Activated T-helper 1 cell treated with Interleukin-2 at 50 U/mL for 16 hours (primary cell): Measurements from ENCODE around the gene PWWP2A.
"Not testable (repeated sequence)": the region's sequence is repeated elsewhere in the genome, so short reads cannot be mapped to it uniquely, and the experiment has no call there.

Source experiments
- DNase-seq: peaks from one replicate; pipeline ENCODE4 v3.0.0-alpha.2; 2020; ENCODE audit warnings: low read depth

The PWWP2A gene

DNA sequence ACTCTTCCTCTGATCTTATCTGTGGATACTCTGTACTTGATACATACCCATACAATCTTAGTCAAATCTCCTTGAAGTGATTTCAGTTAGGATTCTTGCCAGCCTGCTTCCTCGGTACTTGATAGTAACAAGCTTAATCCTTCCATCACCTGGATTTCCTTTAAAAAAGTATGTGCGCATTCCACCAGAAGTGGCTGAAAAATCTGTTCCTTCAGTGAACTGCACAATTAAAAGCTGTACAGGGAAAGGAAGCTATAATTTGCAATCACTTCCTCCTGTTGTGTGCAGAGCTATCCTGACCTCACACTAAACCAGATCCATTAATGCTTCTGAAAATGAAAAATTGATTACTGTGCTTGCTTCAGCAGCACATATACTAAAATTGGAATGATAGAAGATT lies 47.3 kb downstream of the PWWP2A start:
- no peak for DNase-seq

DNA sequence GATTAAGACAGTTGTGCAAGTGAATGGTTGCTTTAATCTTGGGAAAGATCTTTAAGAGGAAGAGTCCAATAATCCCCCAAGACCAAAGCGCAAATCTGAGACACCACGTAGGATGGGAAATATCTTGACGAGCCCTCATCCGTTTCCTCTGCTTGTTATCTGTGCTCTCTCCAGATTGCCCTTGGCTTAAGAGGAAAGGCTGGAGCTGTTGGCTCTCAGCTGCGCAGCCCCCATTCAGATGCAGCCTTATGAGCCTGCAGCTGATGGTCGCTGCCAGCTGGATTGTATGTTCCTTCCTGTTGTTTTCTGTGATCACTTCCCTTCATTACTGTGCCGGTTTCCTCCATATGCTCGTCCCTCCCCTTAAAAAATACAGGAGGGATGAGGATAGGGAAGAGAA lies 47.7 kb downstream of the PWWP2A start:
- no peak for DNase-seq

DNA sequence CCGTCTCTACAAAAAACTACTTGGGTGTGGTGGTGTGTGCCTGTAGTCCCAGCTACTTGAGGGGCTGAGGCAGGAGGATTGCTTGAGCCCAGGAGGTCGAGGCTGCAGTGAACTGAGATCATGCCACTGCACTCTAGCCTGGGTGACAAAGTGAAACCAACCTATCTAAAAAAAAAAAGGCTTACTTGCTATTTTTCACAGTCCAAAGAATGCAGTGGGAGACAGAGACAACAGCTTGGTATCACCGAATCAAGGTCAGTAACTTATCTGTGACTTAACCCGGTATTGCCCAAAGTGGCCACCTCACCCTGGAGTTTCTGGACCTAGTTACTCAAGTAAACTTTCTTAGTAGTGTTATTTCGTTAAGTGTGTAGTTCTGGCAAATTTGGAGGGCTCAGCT lies 50.1 kb downstream of the PWWP2A start:
- not testable (repeated sequence) for DNase-seq

DNA sequence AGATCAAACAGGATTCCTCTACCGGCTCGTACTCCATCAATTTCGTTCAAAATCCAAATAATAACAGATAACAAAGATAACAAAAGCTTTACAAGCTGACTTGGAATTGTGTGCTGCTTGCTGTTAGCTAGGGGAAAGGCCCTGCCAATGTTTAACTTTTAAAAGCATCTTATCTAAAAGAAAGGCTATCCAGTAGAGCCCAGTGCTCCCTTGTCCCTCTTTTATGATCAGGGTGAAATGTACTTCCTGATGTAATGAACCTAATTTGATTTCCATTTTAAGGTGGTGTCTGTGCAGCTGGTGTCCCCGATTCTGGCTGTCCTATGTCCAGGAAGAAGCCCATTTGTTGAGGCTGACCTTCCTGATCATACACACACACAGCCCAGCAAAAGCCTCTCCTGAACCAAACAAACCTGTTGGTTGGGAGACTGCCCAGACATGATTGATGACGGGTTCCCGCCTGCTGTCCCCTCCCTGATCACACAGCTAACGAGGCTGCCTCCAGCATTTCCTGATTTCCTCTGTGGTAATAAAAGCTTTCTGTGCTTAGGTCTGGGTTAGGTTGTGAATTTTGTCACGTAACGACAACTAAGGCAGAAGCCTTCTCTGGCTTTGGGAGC lies 54.1 kb downstream of the PWWP2A start:
- no peak for DNase-seq

GRCh38 chr5:160064417-160064810 lies 54.8 kb downstream of the PWWP2A start:
- DNase-seq = no peak

DNA sequence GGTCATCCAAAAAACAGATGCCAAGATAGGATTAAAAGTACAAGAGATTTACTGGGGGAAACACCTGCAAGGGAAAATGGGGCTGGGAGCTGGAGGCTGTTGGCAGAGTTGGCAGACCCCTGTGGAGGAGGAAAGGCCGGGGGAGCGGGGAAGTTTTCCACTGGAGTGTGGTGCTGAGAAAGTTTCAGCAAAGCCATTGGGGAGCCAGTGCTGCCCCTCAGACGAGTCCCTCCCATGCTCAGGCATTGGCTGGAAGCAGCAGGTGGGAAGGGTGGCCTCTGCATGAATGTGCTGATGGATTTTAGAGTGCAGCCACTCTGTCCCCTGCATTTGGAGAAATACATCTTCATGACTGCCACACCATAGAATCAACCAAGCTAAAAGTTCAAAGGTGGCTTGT lies 57.5 kb downstream of the PWWP2A start:
- no peak for DNase-seq

DNA sequence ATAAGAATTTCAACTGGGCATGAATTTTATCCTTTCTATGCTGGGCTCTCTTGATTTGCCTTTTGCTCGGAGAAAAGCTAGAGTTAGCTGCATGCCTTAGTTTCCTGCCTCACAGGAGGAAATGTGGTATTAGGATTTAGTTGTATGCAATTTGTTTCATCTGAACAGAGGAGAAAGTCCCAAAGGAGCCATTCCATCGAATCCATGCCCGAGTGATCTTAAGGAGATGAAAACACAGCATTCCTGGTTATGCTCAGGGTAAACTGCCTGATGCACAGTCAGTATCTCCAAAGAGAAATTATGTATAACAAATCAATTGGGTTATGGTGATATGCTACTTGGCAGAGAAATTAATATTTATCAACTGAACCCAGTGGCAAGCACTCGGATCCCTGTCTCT lies 59.2 kb downstream of the PWWP2A start:
- no peak for DNase-seq

- DNase-seq = no peak
Measured at GRCh38 chr5:160057256-160057655, 62.0 kb downstream of the PWWP2A start.

DNA sequence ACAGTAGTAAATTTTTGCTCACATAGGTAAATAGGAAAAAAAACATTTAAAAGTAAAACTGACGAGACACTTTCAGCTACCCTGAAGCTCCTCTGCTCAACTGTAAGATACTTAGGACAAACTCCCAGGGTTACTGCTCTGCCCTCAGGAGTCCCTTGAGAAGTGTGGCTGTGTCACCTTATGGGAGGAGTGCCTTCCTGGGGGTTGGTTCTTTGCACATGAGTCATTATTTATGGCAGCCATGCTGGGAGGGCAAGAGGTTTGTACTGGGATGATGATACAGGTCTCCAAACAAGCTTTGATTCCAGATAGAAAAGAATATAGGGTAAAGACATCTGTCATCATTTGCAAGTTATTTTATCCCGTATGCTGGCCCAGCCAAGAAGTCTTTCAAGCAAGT lies 64.4 kb downstream of the PWWP2A start:
- no peak for DNase-seq

DNA sequence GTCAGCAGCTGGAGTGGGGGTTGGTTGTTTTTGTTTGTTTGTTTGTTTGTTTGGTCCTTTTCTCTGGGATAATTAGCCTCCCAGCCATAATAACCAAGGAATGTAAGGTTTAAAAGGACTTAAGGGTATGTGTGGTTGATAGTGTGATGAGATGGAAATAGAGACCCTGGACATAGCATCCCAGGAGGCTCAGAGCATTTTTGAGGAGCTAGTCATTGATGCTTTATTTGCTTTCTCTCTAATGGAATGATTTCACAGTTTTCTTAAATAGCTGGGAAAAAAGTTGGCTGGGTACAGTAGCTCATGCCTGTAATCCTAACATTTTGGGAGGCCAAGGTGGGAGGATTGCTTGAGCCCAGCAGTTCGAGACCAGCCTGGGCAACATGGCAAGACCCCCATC lies 65.2 kb downstream of the PWWP2A start:
- no peak for DNase-seq

GRCh38 chr5:160049099-160049498 lies 70.2 kb downstream of the PWWP2A start:
- DNase-seq = no peak

DNA sequence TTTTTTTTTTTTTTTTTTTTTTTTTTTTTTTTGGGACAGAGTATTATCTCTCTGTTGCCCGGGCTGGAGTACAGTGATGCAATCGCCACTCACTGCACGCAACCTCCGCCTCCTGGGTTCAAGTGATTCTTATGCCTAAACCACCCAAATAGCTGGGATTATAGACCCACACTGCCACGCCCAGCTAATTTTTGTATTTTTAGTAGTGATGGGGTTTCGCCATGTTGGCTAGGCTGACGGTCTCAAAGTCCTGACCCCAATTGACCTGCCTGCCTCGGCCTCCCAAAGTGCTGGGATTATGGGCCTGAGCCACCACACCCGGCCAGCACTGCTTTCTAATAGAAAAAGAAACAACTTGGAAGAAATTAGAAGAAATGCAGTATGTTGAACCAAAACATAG lies 71.1 kb downstream of the PWWP2A start:
- DNase-seq = no peak

DNA sequence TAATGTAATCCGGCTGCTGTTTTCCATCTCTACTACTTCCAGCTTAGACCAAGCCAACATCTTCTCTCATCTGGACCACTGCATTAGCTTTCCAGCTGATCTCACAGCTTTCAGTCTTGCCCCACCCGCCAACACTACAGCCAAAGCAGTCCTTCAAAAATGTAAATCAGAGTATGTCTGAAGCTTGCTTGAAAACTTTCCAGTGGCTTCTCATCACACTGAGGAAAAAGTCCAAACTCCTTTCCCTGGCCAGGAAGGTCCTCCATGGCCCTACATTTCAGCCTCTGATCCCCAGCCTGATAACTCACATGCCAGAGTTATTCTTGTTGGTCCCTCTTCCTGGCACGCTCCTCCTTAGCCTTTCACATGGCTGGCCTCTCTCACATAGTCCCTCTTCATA lies 71.8 kb downstream of the PWWP2A start:
- no peak for DNase-seq

DNA sequence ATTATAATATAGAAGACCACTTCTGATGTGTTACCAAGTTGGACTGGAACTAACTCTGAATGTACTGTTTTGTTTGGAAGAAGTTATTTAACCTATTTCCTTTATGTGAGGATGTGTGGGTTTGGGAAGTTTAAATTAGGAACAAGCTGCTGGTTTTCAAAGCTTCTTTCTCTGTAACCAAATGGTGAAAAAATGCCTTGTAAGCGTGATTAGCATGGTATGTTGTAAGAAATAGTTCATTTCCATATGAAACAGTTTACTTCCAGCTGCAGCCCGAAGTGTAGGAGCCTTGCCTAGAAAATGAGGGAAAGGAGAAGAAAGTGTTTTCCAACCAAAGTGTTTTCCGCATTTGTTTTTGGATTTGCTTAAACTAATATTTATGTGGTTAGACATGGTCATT lies 74.3 kb downstream of the PWWP2A start:
- no peak for DNase-seq

DNA sequence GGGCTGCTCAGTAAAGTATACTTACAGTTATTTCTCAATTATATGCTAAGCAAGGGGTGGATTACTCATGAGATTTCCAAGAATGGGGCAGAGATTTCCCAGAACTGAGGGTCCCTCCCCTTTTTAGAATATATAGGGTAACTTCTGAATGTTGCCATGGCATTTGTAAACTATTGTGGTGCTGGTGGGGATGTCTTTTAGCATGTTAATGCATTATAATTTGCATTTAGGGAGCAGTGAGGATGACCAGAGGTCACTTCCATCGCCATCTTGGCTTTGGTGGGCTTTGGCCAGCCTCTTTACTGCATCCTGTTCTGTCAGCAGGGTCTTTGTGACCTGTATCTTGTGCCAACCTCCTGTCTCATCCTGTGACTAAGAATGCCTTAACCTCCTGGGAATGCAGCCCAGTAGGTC lies 74.9 kb downstream of the PWWP2A start:
- DNase-seq = no peak

GRCh38 chr5:160042671-160043070 lies 76.6 kb downstream of the PWWP2A start:
- no peak for DNase-seq
